H1 (cell line): ENCODE data around the gene OSBPL3. TPM values are rescaled to one million over a fixed set of nuclear protein-coding genes. Genes with fewer than 3 reads are reported as not detected.
A peak's percentile ranks its signal among the peaks of the same experiment; 100 is the strongest.

Experiments
- CTCF ChIA-PET: fragments of 300-600 bp; sonication (Branson Sonifier 250); formaldehyde crosslinking; loops from one replicate; lab custom pipeline; 2021; ENCODE audit not compliant: partially characterized antibody; lab: Charles Lee
- POLR2A ChIA-PET: fragments of 300-600 bp; sonication (Branson Sonifier 250); formaldehyde crosslinking; loops from one replicate; lab custom pipeline; 2021; ENCODE audit warnings: inconsistent platforms; ENCODE audit not compliant: partially characterized antibody; lab: Charles Lee
- DNase-seq, 2 experiments: peaks; one replicate each; pipeline versions ENCODE4 v3.0.0 to v3.0.0-alpha.2; 2010 to 2022; ENCODE audit warnings: low spot score in 2 of 2, low read depth in 1 of 2, mixed read lengths in 1 of 2
- FAIRE-seq: peaks from 2 replicates; lab custom pipeline; 2011; peaks lifted over from hg19 to GRCh38; lab: Jason Lieb, UNC
- H2AFZ ChIP-seq: 2 replicates; pipeline ENCODE4 v1.8.1; 2012; ENCODE audit warnings: low read length, inconsistent platforms
- H2AK5ac ChIP-seq: 2 replicates; pipeline ENCODE4 v1.6.1; 2013; ENCODE audit warnings: low read depth, low read length
- H2BK120ac ChIP-seq: replicated peaks from 2 replicates; pipeline ENCODE3; 2013; ENCODE audit warnings: low read depth, low read length, inconsistent platforms
- H2BK12ac ChIP-seq: 2 replicates; pipeline ENCODE4 v1.6.1; 2013; ENCODE audit warnings: low read depth, low read length
- H2BK15ac ChIP-seq: 2 replicates; pipeline ENCODE4 v1.6.1; 2013; ENCODE audit warnings: low read length
- H2BK20ac ChIP-seq: 2 replicates; pipeline ENCODE4 v1.6.1; 2013; ENCODE audit warnings: low read length
- H2BK5ac ChIP-seq: 2 replicates; pipeline ENCODE4 v1.6.1; 2013; ENCODE audit warnings: low read depth, low read length
- H3K14ac ChIP-seq: 2 replicates; pipeline ENCODE4 v1.6.1; 2013; ENCODE audit warnings: inconsistent platforms; ENCODE audit not compliant: insufficient read length
- H3K18ac ChIP-seq: 2 replicates; pipeline ENCODE4 v1.6.1; 2013; ENCODE audit warnings: low read length; ENCODE audit errors: extremely low read depth
- H3K23ac ChIP-seq: 2 replicates; pipeline ENCODE4 v1.6.1; 2013; ENCODE audit warnings: inconsistent platforms; ENCODE audit not compliant: insufficient read length
- H3K23me2 ChIP-seq: 2 replicates; pipeline ENCODE4 v1.6.1; 2013; ENCODE audit warnings: low read depth, low read length
- H3K27ac ChIP-seq: 2 replicates; pipeline ENCODE4 v1.6.1; 2011; ENCODE audit warnings: low read depth, low read length, inconsistent platforms
- H3K27me3 ChIP-seq, 4 experiments: replicated peaks in 1 of 4; 1 replicate in 1 of 4; 2 replicates in 3 of 4; pipeline versions ENCODE4 v1.6.1 to v1.8.1; 2011 to 2013; ENCODE audit warnings: low read length in 3 of 4, mild to moderate bottlenecking in 3 of 4, inconsistent platforms in 2 of 4, mixed read lengths in 2 of 4, moderate library complexity in 1 of 4; ENCODE audit not compliant: control insufficient read depth in 3 of 4, insufficient read depth in 3 of 4; ENCODE audit errors: extremely low read depth in 1 of 4
- H3K36me3 ChIP-seq, 4 experiments: 2 replicates each; pipeline versions ENCODE4 v1.6.1 to v1.8.1; 2011 to 2013; ENCODE audit warnings: mild to moderate bottlenecking in 4 of 4, low read length in 3 of 4, moderate library complexity in 2 of 4, control low read depth in 1 of 4, inconsistent platforms in 1 of 4; ENCODE audit not compliant: insufficient read depth in 4 of 4, control insufficient read depth in 2 of 4
- H3K4ac ChIP-seq: replicated peaks from 2 replicates; pipeline ENCODE3; 2013; ENCODE audit warnings: low read length, low read depth, mixed read lengths, inconsistent platforms; ENCODE audit not compliant: insufficient read length
- H3K4me1 ChIP-seq, 4 experiments: replicated peaks in 1 of 4; 1 replicate in 1 of 4; 2 replicates in 3 of 4; pipeline versions ENCODE4 v1.6.1 to v1.8.1; 2011 to 2013; ENCODE audit warnings: low read length in 3 of 4, inconsistent platforms in 2 of 4, mixed read lengths in 1 of 4; ENCODE audit not compliant: insufficient read depth in 4 of 4, control insufficient read depth in 3 of 4
- H3K4me2 ChIP-seq, 2 experiments: 2 replicates each; pipeline versions ENCODE4 v1.6.1 to v1.8.1; 2011 to 2013; ENCODE audit warnings: low read depth in 2 of 2, low read length in 2 of 2, control low read depth in 1 of 2, inconsistent platforms in 1 of 2, mild to moderate bottlenecking in 1 of 2; ENCODE audit not compliant: insufficient read depth in 1 of 2
- H3K4me3 ChIP-seq, 4 experiments: fragments of 200-600, 300-600 bp in 1 of 4; sonication (generic), shearing (Covaris generic), sonication (Bioruptor Twin) in 1 of 4; 2 replicates each; pipeline versions ENCODE4 v1.5.1 to v1.8.1; 2011 to 2016; ENCODE audit warnings: low read length in 4 of 4, low read depth in 3 of 4, control low read depth in 2 of 4, inconsistent platforms in 2 of 4, mild to moderate bottlenecking in 2 of 4, mixed read lengths in 1 of 4, moderate library complexity in 1 of 4; ENCODE audit not compliant: insufficient read depth in 2 of 4; ENCODE audit errors: extremely low read depth in 1 of 4
- H3K56ac ChIP-seq: replicated peaks from 2 replicates; pipeline ENCODE3; 2013; ENCODE audit warnings: low read depth, mild to moderate bottlenecking, mixed read lengths, low read length, inconsistent platforms; ENCODE audit not compliant: insufficient read length
- H3K79me1 ChIP-seq: 2 replicates; pipeline ENCODE4 v1.6.1; 2013; ENCODE audit warnings: low read depth, low read length, control low read depth
- H3K79me2 ChIP-seq, 2 experiments: 2 replicates each; pipeline versions ENCODE4 v1.6.1 to v1.8.1; 2012 to 2013; ENCODE audit warnings: low read length in 2 of 2, mild to moderate bottlenecking in 2 of 2, inconsistent platforms in 1 of 2; ENCODE audit not compliant: insufficient read depth in 2 of 2, control insufficient read depth in 1 of 2
- H3K9ac ChIP-seq, 4 experiments: replicated peaks in 1 of 4; 1 replicate in 1 of 4; 2 replicates in 3 of 4; pipeline versions ENCODE4 v1.6.1 to v1.8.1; 2011 to 2013; ENCODE audit warnings: low read depth in 3 of 4, low read length in 3 of 4, control low read depth in 2 of 4, mild to moderate bottlenecking in 2 of 4, moderate library complexity in 2 of 4, inconsistent platforms in 1 of 4; ENCODE audit errors: extremely low read depth in 1 of 4
- H3K9me3 ChIP-seq, 2 experiments: 2 replicates each; pipeline versions ENCODE4 v1.6.1 to v1.8.1; 2012 to 2013; ENCODE audit warnings: mild to moderate bottlenecking in 2 of 2, moderate library complexity in 2 of 2, control low read depth in 1 of 2, inconsistent platforms in 1 of 2, low read depth in 1 of 2, low read length in 1 of 2, mixed read lengths in 1 of 2; ENCODE audit not compliant: insufficient read depth in 2 of 2
- H4K20me1 ChIP-seq, 2 experiments: replicated peaks in 1 of 2; 2 replicates each; pipeline versions ENCODE3 to v1.8.1; 2011 to 2013; ENCODE audit warnings: inconsistent platforms in 2 of 2, low read length in 2 of 2, mild to moderate bottlenecking in 1 of 2; ENCODE audit not compliant: insufficient read depth in 2 of 2, control insufficient read depth in 1 of 2
- H4K5ac ChIP-seq: 2 replicates; pipeline ENCODE4 v1.6.1; 2013; ENCODE audit warnings: low read length, low read depth, mixed read lengths, inconsistent platforms; ENCODE audit not compliant: insufficient read length
- H4K8ac ChIP-seq: 2 replicates; pipeline ENCODE4 v1.8.0; 2013; ENCODE audit warnings: mild to moderate bottlenecking, moderate library complexity, low read length, inconsistent platforms; ENCODE audit not compliant: insufficient read depth; ENCODE audit errors: extremely low read depth
- H4K91ac ChIP-seq: replicated peaks from 2 replicates; pipeline ENCODE3; 2013; ENCODE audit warnings: low read length, mixed read lengths, inconsistent platforms; ENCODE audit not compliant: insufficient read length
- EGR1 ChIP-seq: IDR thresholded peaks from 2 replicates; pipeline ENCODE4 v1.6.1; 2011; ENCODE audit warnings: low read depth, low read length, borderline replicate concordance
- RFX5 ChIP-seq: IDR thresholded peaks from 2 replicates; pipeline ENCODE4 v1.6.1; 2011; ENCODE audit warnings: low read depth, low read length, improper control_type of control experiment, borderline replicate concordance
- SP1 ChIP-seq: IDR thresholded peaks from 2 replicates; pipeline ENCODE4 v1.6.1; 2011; ENCODE audit warnings: low read depth, low read length
- TEAD4 ChIP-seq: IDR thresholded peaks from 2 replicates; pipeline ENCODE4 v1.6.1; 2012; ENCODE audit warnings: low read depth, low read length, inconsistent platforms, mixed read lengths
- polyA plus RNA-seq, 7 experiments: library from polyadenylated mRNA; depleted of rRNA in 3 of 7; stranded (reverse) in 5 of 7; unstranded in 2 of 7; fragments of >200 nt in 5 of 7; fragments of 200-250 nt in 2 of 7; gene quantifications; 1 replicate in 5 of 7; 2 replicates in 1 of 7; 4 replicates in 1 of 7; pipeline versions ENCODE4 v1.2.1 to v1.2.3, GENCODE V29; 2011 to 2013; ENCODE audit warnings: missing spikeins in 2 of 7, mixed read lengths in 2 of 7
- total RNA-seq: library from RNA; stranded (reverse); fragmentation: NEBNext Ultra II Directional; extraction: Animal tissue kit (Norgen Biotek cat#: 25700); gene quantifications from 2 replicates; pipeline ENCODE4 v1.2.1, GENCODE V29; 2021

OSBPL3 gene
- total and polyA plus RNA-seq, 2 of the 8 experiments (the other 6 are each of a cell fraction or from before 2014, with no cell fraction given), result 2.8 to 13.9 TPM

DNA sequence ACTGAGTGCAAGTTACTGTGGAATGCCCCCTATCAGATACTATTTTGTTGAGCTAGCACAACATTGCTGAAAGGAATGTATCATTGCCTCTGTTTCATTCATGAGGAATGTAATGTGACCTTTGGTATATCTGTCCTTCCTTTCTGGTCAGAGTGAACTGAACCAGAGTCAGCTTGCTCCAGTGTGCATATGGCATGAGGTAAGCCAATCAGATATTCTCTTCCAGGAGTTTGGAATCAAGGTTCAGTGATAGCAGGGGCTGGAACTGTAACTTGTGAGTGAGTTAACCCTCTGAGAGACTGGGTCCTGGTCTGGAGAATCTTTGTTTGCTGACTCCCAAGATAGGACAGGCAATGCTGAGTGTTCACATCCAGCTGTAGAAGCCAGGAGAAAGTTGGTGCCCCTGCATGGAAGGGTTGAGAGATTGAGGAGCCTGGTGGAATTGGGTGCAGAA, 45.3 kb upstream of the OSBPL3 start:
- H2AFZ ChIP-seq, result no peak overlapping the region
- no peak overlapping the region for H2BK120ac ChIP-seq
- H3K23me2 ChIP-seq, result no peaks in the 10 kb centered on the region
- H2BK5ac ChIP-seq, result 0 out of 2 replicates have a peak overlapping the region, but pooled peaks have one; percentile 8
- H2BK20ac ChIP-seq, result peak overlapping the region; percentile 94
- no peaks in the 10 kb centered on the region for H3K79me1 ChIP-seq
- POLR2A ChIA-PET, result interaction anchor here (0.7 kb wide), 1 partner anchor 46 kb away, joined by 3 read pairs; no protein-coding TSS in a partner anchor
- H3K4me1 ChIP-seq, result peaks cover 0 to 10% (median 3%) of the 10 kb centered on the region in 4 experiments; a peak in 4 of 7 replicates
- H3K4me2 ChIP-seq, result no peak overlapping the region
- H3K23ac ChIP-seq, result no peak overlapping the region
- no peak overlapping the region for H4K5ac ChIP-seq
- H3K79me2 ChIP-seq, result no peaks in the 10 kb centered on the region
- H3K14ac ChIP-seq, result no peak overlapping the region
- no peak overlapping the region for H2AK5ac ChIP-seq
- H3K4me3 ChIP-seq, result no peak overlapping the region
- peak overlapping the region; percentile 43; the same call in 1 of the 2 replicates for H3K18ac ChIP-seq
- H4K20me1 ChIP-seq, result no peaks in the 10 kb centered on the region
- 0 out of 7 replicates have a peak, but pooled peaks cover 0 to 4% (median 0%) of the 10 kb centered on the region in 4 experiments for H3K27me3 ChIP-seq
- no peaks in the 10 kb centered on the region for H3K9me3 ChIP-seq
- TF ChIP-seq RFX5 (no peak), EGR1 (no peak), SP1 (no peak), TEAD4 (no peak)
- H2BK15ac ChIP-seq, result 0 out of 2 replicates have a peak overlapping the region, but pooled peaks have one; percentile 13
- H3K27ac ChIP-seq, result no peak overlapping the region
- FAIRE-seq (no peak), DNase-seq (no peak)
- no peak overlapping the region for H4K8ac ChIP-seq
- CTCF ChIA-PET, result interaction anchor here (1.0 kb wide), 1 partner anchor 14 kb away, joined by 3 read pairs; no protein-coding TSS in a partner anchor
- H2BK12ac ChIP-seq, result peak overlapping the region; percentile 10; the same call in 1 of the 2 replicates
- H3K56ac ChIP-seq, result no peak overlapping the region
- no peak overlapping the region for H3K4ac ChIP-seq
- no peaks in the 10 kb centered on the region for H3K36me3 ChIP-seq
- H3K9ac ChIP-seq, result no peak overlapping the region
- H4K91ac ChIP-seq, result peak overlapping the region; percentile 12
